ENCODE results near the gene CRY2.

DNA sequence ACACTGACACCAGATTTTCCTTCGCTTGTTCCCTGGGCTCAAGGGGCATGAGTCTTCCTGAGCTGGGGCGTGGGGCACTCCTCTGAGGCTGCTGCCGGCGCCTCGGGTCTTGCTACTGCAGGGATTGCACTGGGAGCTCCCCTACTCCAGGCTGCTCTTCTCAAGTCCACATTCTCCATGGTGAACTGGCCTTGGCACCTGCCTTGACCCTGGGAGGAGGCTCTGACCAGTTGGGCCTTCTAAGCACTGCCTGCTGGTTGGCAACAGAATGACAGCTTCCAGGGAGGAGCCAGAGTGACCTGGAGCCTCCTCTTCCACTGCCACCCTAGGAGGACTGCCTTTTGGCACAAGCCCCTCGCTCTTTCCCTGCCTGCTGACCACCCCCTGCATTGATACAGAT lies 50.3 kb downstream of the CRY2 start:
- TF ChIP-seq, protein P1, sequence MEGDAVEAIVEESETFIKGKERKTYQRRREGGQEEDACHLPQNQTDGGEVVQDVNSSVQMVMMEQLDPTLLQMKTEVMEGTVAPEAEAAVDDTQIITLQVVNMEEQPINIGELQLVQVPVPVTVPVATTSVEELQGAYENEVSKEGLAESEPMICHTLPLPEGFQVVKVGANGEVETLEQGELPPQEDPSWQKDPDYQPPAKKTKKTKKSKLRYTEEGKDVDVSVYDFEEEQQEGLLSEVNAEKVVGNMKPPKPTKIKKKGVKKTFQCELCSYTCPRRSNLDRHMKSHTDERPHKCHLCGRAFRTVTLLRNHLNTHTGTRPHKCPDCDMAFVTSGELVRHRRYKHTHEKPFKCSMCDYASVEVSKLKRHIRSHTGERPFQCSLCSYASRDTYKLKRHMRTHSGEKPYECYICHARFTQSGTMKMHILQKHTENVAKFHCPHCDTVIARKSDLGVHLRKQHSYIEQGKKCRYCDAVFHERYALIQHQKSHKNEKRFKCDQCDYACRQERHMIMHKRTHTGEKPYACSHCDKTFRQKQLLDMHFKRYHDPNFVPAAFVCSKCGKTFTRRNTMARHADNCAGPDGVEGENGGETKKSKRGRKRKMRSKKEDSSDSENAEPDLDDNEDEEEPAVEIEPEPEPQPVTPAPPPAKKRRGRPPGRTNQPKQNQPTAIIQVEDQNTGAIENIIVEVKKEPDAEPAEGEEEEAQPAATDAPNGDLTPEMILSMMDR (IDR thresholded peaks at IDR 0.05 in 8 of 11, conservative IDR thresholded peaks at IDR 0.05 in 3 of 11) = no peak
- TF ChIP-seq POLR2A (IDR thresholded peaks at IDR 0.05) = no peak

Data from spleen (tissue), 7 donors.